Measurements from ENCODE around the gene ASTN2. TPM values are rescaled to one million over a fixed set of nuclear protein-coding genes. Genes with fewer than 3 reads are reported as not detected.

The ASTN2 gene
- total RNA-seq, 1 experiment from 2014 or later, result 4.8 TPM

- TF ChIP-seq POLR2A (IDR thresholded peaks at IDR 0.05; ENCODE audit: borderline replicate concordance, extremely low read depth, insufficient read depth, insufficient read length) (no peak), CTCF (IDR thresholded peaks at IDR 0.05 in 2 of 3, conservative IDR thresholded peaks at IDR 0.05 in 1 of 3; ENCODE audit: borderline replicate concordance in 1 of 3, insufficient read depth in 1 of 3, low read depth in 2 of 3, low read length in 2 of 3) (no peak), REST (IDR thresholded peaks at IDR 0.05; ENCODE audit: low read depth) (no peak)
These were observed 236.1 kb downstream of the ASTN2 start (continued) for GRCh38 chr9:117178596-117179375.

GRCh38 chr9:117170567-117170966, 244.3 kb downstream of the ASTN2 start:
- Histone ChIP-seq H4K20me1 (ENCODE audit: insufficient read depth) (no peaks in the 10 kb centered on the region), H3K27ac (ENCODE audit: low read depth, low read length) (no peak overlapping the region), H3K27me3 (ENCODE audit: insufficient read depth, low read length) (no peaks in the 10 kb centered on the region), H3K4me1 (ENCODE audit: control insufficient read depth in 1 of 2, insufficient read depth in 2 of 2, low read length in 2 of 2) (no peaks in the 10 kb centered on the region), H3K9me3 (ENCODE audit: control insufficient read depth in 1 of 2, insufficient read depth in 1 of 2, low read depth in 1 of 2, low read length in 2 of 2) (peaks cover 3 to 4% of the 10 kb centered on the region in 2 experiments; a peak in 2 of 4 replicates), H3K9me2 (ENCODE audit: insufficient read depth) (no peaks in the 10 kb centered on the region), H2AFZ (ENCODE audit: low read depth, low read length, poor library complexity, severe bottlenecking) (no peak overlapping the region), H3K4me2 (ENCODE audit: low read length) (no peak overlapping the region), H3K9ac (ENCODE audit: low read length) (no peak overlapping the region), H3K36me3 (ENCODE audit: control insufficient read depth in 1 of 2, insufficient read depth in 2 of 2, low read length in 2 of 2) (no peaks in the 10 kb centered on the region), H3K79me2 (ENCODE audit: insufficient read depth, low read length) (no peaks in the 10 kb centered on the region), H3K4me3 (replicated peaks in 1 of 2; ENCODE audit: low read depth in 1 of 2, low read length in 2 of 2) (no peak overlapping the region)
- CTCF ChIA-PET, result no interaction called here
- POLR2A ChIA-PET, result no interaction called here
- TF ChIP-seq TCF7L2 (IDR thresholded peaks at IDR 0.05; ENCODE audit: borderline replicate concordance, extremely low read depth, insufficient read depth, insufficient read length) (no peak), CTCF (IDR thresholded peaks at IDR 0.05 in 2 of 3, conservative IDR thresholded peaks at IDR 0.05 in 1 of 3; ENCODE audit: borderline replicate concordance in 1 of 3, insufficient read depth in 1 of 3, low read depth in 2 of 3, low read length in 2 of 3) (no peak), EGR1 (IDR thresholded peaks at IDR 0.05; ENCODE audit: low read depth) (no peak), SRF (IDR thresholded peaks at IDR 0.05; ENCODE audit: low read depth) (no peak), RAD21 (IDR thresholded peaks at IDR 0.05; ENCODE audit: low read depth) (no peak)
- intact Hi-C loops (cut with micrococcal nuclease), result no loop called here
- RAD21 ChIA-PET (ENCODE audit: low non-redundant PET in 1 of 2, low total read pairs in 2 of 2, uncharacterized antibody in 2 of 2, unreplicated experiment in 2 of 2), result no interaction called here
- DNase-seq (ENCODE audit: low read depth, low spot score), result no peak
- BruUV-seq (replicated peaks), result no TSS peak
- ATAC-seq, result no peak
